ENCODE results near the gene CPAMD8. TPM values are rescaled to one million over a fixed set of nuclear protein-coding genes. Genes with fewer than 3 reads are reported as not detected.
A peak's percentile ranks its signal among the peaks of the same experiment; 100 is the strongest.

The CPAMD8 gene
- total and polyA plus RNA-seq, 2 of the 8 experiments (the other 6 are each of a cell fraction or from before 2014, with no cell fraction given): 6.1 to 9.2 TPM

DNA sequence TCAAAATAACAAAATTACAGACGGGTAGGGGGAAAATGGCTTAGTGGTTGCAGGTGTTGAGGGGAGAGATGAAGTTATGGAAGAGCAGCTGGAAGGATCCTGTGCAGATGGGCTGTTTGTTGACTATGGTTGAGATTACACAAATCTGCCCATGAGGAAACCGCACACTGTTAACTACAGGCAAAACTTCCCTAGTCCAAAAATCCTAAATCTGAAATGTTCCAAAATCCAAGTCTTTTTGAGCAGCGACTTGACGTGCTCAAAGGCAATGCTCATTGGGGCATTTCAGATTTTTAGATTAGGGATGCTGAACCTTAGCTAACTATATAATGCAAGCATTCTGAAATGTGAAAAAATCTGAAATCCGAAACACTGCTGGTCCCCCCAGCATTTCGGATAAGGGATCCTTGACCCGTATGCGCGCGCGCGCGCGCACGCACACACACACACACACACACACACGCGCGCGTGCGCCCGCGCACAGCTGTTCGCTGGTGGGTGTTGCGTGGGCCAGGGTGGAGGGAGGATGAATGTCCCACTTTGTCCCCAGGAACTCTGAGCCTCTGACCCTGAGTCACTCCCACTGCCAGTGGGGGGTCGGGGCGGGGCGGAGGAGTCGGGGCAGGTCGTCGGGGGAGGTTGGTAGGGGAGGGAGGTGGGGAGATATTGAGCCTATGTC lies 131.0 kb downstream of the CPAMD8 start:
- no peak for DNase-seq (ENCODE audit: low read depth in 1 of 2, low spot score in 2 of 2)
- ChIA-PET POLR2A (ENCODE audit: partially characterized antibody) (interaction anchor here (0.6 to 1.0 kb wide), 2 partner anchors 70 to 92 kb away, joined by 3 to 5 read pairs; no protein-coding TSS in a partner anchor), CTCF (ENCODE audit: partially characterized antibody) (interaction anchor here (1.2 kb wide), 1 partner anchor 87 kb away, joined by 3 read pairs; no protein-coding TSS in a partner anchor)
- TF ChIP-seq RFX5 (IDR thresholded peaks at IDR 0.05; ENCODE audit: borderline replicate concordance, low read depth, low read length) (no peak), NRF1 (IDR thresholded peaks at IDR 0.05; ENCODE audit: low read depth, low read length) (peak; percentile 31; the same call in 1 of the 2 replicates), SP1 (IDR thresholded peaks at IDR 0.05; ENCODE audit: low read depth, low read length) (no peak), KDM4A (IDR thresholded peaks at IDR 0.05; ENCODE audit: low read depth, low read length, severe bottlenecking) (no peak)

More for the DNA sequence above, 131.0 kb downstream of the CPAMD8 start:
- FAIRE-seq: no peak
- Histone ChIP-seq H3K9ac (replicated peaks in 1 of 4; ENCODE audit: extremely low read depth in 1 of 4, low read depth in 3 of 4, low read length in 3 of 4) (no peak overlapping the region), H2BK120ac (replicated peaks; ENCODE audit: low read depth, low read length) (no peak overlapping the region), H4K20me1 (replicated peaks in 1 of 2; ENCODE audit: control insufficient read depth in 1 of 2, insufficient read depth in 2 of 2, low read length in 2 of 2) (no peaks in the 10 kb centered on the region), H2BK12ac (ENCODE audit: low read depth, low read length) (0 out of 2 replicates have a peak overlapping the region, but pooled peaks have one; percentile 75), H3K4me1 (replicated peaks in 1 of 4; ENCODE audit: control insufficient read depth in 3 of 4, insufficient read depth in 4 of 4, low read length in 3 of 4) (peaks cover 0 to 3% (median 1%) of the 10 kb centered on the region in 4 experiments; a peak in 3 of 7 replicates), H3K18ac (ENCODE audit: extremely low read depth, low read length) (peak overlapping the region; percentile 71), H3K79me1 (ENCODE audit: low read depth, low read length) (no peaks in the 10 kb centered on the region), H3K27ac (ENCODE audit: low read depth, low read length) (no peak overlapping the region), H2BK15ac (ENCODE audit: low read length) (no peak overlapping the region), H3K56ac (replicated peaks; ENCODE audit: insufficient read length, low read depth, low read length) (no peak overlapping the region), H3K79me2 (ENCODE audit: control insufficient read depth in 1 of 2, insufficient read depth in 2 of 2, low read length in 2 of 2) (no peaks in the 10 kb centered on the region), H3K23ac (ENCODE audit: insufficient read length) (no peak overlapping the region), H2BK5ac (ENCODE audit: low read depth, low read length) (no peak overlapping the region), H3K23me2 (ENCODE audit: low read depth, low read length) (peaks cover 12% of the 10 kb centered on the region; the same call in 1 of the 2 replicates), H3K14ac (ENCODE audit: insufficient read length) (no peak overlapping the region), H3K27me3 (replicated peaks in 1 of 4; ENCODE audit: control insufficient read depth in 3 of 4, extremely low read depth in 1 of 4, insufficient read depth in 3 of 4, low read length in 3 of 4) (peaks cover 0 to 16% (median 8%) of the 10 kb centered on the region in 4 experiments; a peak in 5 of 7 replicates), H3K36me3 (ENCODE audit: control insufficient read depth in 2 of 4, insufficient read depth in 4 of 4, low read length in 3 of 4) (no peaks in the 10 kb centered on the region), H2AK5ac (ENCODE audit: low read depth, low read length) (no peak overlapping the region), H3K4me2 (ENCODE audit: insufficient read depth in 1 of 2, low read depth in 2 of 2, low read length in 2 of 2) (peak overlapping the region; percentile 75 to 90), H4K5ac (ENCODE audit: insufficient read length, low read depth, low read length) (no peak overlapping the region), H3K4me3 (ENCODE audit: extremely low read depth in 1 of 4, insufficient read depth in 2 of 4, low read depth in 3 of 4, low read length in 4 of 4) (peak overlapping the region; percentile 57 to 97 (median 66); a peak in 7 of 8 replicates), H4K8ac (ENCODE audit: extremely low read depth, insufficient read depth, low read length) (no peak overlapping the region), H3K9me3 (ENCODE audit: insufficient read depth in 2 of 2, low read depth in 1 of 2, low read length in 1 of 2) (no peaks in the 10 kb centered on the region), H2AFZ (ENCODE audit: low read length) (no peak overlapping the region; the same call in 1 of the 2 replicates), H4K91ac (replicated peaks; ENCODE audit: insufficient read length, low read length) (no peak overlapping the region), H3K4ac (replicated peaks; ENCODE audit: insufficient read length, low read depth, low read length) (no peak overlapping the region), H2BK20ac (ENCODE audit: low read length) (no peak overlapping the region)
- 44% methylated on average over 23 of the region's 30 CpGs; no CpG with 5 or more reads in 1 of the 2 experiments for WGBS, 2 experiments (ENCODE audit: extremely low coverage in 1 of 2, insufficient coverage in 1 of 2, insufficient read length in 1 of 2, insufficient replicate concordance in 2 of 2, low coverage in 1 of 2, low lambda C conversion rate in 2 of 2, missing lambda C conversion rate in 1 of 2)

All from H1 (cell line).